ENCODE measurements around the gene ZNF445.

DNA sequence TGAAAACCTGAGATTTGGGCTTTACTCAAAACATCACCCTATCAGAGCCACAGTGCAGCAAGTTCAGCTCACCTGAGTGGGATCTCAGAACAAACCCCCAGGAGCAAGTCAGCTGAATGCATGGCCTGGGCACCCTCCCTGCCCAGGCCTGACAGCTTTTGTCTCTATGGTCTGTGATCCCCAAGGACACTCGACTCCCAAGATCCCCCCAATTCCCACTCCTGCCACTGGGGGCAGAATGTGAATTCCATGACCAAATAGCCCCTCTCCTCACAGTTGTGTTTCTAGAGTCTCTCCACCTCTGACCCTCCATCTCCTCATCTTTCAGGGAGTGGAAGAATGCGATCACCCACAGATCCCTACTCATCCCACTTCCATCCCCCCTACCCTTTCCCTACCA lies 58.9 kb downstream of the ZNF445 start:
- TF ChIP-seq, protein P1, sequence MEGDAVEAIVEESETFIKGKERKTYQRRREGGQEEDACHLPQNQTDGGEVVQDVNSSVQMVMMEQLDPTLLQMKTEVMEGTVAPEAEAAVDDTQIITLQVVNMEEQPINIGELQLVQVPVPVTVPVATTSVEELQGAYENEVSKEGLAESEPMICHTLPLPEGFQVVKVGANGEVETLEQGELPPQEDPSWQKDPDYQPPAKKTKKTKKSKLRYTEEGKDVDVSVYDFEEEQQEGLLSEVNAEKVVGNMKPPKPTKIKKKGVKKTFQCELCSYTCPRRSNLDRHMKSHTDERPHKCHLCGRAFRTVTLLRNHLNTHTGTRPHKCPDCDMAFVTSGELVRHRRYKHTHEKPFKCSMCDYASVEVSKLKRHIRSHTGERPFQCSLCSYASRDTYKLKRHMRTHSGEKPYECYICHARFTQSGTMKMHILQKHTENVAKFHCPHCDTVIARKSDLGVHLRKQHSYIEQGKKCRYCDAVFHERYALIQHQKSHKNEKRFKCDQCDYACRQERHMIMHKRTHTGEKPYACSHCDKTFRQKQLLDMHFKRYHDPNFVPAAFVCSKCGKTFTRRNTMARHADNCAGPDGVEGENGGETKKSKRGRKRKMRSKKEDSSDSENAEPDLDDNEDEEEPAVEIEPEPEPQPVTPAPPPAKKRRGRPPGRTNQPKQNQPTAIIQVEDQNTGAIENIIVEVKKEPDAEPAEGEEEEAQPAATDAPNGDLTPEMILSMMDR (IDR thresholded peaks at IDR 0.05; ENCODE audit: insufficient read depth, low read depth, low read length), result peak; percentile 14
- TF ChIP-seq EZH2 (IDR thresholded peaks at IDR 0.05; ENCODE audit: insufficient read depth, low read length), result no peak
